Bronchial epithelial cell (primary cell): ENCODE data around the gene BCO1. TPM values are rescaled to one million over a fixed set of nuclear protein-coding genes. Genes with fewer than 3 reads are reported as not detected.

Experiments used
- DNase-seq: peaks from one replicate; pipeline ENCODE4 v3.0.0-alpha.2; 2010; ENCODE audit warnings: low read depth
- FAIRE-seq: peaks from 2 replicates; lab custom pipeline; 2011; peaks lifted over from hg19 to GRCh38; lab: Jason Lieb, UNC
- H3K27me3 ChIP-seq: 2 replicates; pipeline ENCODE4 v1.5.1; 2011; ENCODE audit warnings: low read length; ENCODE audit not compliant: control insufficient read depth, insufficient read depth
- H3K36me3 ChIP-seq: 2 replicates; pipeline ENCODE4 v1.5.1; 2011; ENCODE audit warnings: low read length; ENCODE audit not compliant: control insufficient read depth, insufficient read depth
- H3K4me3 ChIP-seq: 2 replicates; pipeline ENCODE4 v1.5.1; 2011; ENCODE audit warnings: mild to moderate bottlenecking, low read depth, low read length, control low read depth
- CTCF ChIP-seq: IDR thresholded peaks from 2 replicates; pipeline ENCODE4 v1.5.1; 2011; ENCODE audit warnings: mild to moderate bottlenecking, moderate library complexity, low read length, control low read depth, inconsistent platforms; ENCODE audit not compliant: insufficient read depth, severe bottlenecking
- total RNA-seq: library from RNA; depleted of rRNA; stranded (reverse); fragments of >200 nt; gene quantifications from 2 replicates; pipeline ENCODE4 v1.2.1, GENCODE V29; 2014

BCO1 gene
- total RNA-seq, 1 donor from 2014 or later, result not detected

DNA sequence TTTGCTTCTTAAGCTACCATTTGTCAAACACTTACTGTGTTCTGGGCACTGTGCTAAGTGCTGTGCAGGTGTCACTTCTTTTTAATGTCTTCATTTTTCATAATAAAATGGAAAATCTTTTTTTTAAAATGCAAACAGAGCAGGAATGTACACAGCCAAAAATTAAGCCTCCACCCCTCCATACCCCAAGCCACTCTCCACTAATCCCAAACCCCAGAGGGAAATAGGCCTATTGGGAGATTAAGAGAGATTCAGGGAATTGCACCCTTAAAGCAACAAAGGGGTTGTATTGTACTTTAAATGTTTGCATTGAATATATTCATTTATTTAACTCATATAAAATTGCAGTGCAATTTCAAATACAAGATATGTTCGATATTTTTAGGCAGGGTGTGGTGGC, 47.7 kb downstream of the BCO1 start:
- DNase-seq (no peak), FAIRE-seq (no peak)
- no peak for TF ChIP-seq CTCF
- no peaks in the 10 kb centered on the region for H3K36me3 ChIP-seq
- no peaks in the 10 kb centered on the region for H3K27me3 ChIP-seq
- no peak overlapping the region for H3K4me3 ChIP-seq

DNA sequence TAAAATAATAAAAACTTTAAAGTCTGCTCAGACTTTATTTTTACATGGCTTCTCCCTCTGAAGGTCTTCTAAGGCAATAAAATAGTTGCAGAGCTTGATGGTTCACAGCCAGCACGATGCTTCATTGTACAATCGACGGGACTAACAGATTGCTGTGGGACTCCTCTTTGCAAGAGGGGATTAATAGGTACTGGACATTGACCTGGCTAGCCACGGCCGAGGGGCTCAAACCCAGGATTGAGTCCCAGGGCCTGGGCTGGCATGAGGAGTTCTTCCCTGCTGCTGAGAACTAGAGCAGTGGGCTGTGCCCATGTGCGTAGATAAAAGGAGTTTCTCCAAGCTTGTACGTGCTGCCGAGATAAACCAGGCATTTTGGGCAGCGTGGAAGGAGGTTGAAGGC, 52.6 kb downstream of the BCO1 start:
- H3K36me3 ChIP-seq, result no peaks in the 10 kb centered on the region

DNA sequence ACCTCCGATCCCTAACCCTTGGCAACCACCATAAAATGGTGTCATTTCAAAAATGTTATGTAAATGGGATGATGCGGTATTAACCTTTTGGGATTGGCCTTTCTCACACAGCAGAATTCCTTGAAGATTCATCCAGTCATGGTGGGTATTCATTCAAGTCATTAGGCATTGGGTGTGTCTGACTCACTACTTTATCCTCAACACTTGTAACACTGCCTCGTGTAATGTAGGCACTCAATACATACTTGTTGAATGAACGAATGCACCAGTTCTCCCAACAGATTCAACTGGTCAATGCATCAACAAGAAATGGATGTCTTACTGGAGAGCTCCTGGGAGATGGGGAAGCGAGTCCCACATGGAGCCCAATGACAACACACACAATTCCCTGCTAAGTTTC, 54.4 kb downstream of the BCO1 start:
- Histone ChIP-seq H3K36me3 (no peaks in the 10 kb centered on the region), H3K27me3 (no peaks in the 10 kb centered on the region), H3K4me3 (no peak overlapping the region)
- TF ChIP-seq CTCF, result no peak
- DNase-seq (peak; percentile 56), FAIRE-seq (no peak)

More for the DNA sequence above, 52.6 kb downstream of the BCO1 start:
- DNase-seq (no peak), FAIRE-seq (no peak)
- Histone ChIP-seq H3K27me3 (no peaks in the 10 kb centered on the region), H3K4me3 (no peak overlapping the region)
- no peak for TF ChIP-seq CTCF

DNA sequence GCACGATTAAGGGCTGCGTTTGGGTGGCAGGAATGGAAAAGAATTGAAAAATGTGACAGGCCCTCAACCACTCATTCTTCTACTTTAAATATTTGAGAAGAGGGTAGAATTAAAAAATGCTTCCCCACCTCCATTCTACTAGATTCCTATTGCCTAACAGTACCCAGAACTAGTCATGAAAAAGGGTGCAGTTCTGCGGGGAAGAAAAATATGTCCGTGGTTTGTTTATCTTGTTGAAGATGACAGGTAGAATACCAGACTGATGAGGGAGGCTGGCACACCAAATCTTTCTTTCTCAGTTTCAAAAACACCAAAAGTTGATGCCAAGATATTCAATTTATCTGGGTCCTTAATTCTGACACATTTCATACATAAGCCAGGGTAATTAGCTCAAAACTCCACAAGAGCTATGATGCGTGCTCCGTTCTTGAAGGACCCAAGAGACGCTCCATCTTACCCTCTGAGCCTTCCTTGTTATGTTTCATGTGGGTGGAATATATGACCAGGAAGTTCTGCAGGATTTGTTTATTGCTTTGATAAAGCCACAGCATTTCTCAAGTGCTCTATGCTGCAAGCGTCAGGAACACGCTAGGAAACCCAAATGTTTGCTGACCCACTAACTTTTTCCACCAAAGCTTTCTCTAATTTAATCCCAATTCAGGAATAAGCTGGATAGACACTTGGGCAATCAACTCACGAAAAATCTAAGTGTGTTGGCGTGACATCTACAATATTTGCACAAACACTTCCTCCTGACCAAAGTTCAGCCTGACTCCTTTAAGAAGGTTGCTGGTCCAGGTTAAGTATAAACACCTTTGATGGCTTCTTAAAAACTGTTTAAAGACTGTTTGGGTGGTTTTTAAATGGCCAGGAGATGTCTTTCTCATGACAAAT, 55.7 kb downstream of the BCO1 start:
- H3K4me3 ChIP-seq, result no peak overlapping the region
- FAIRE-seq (no peak), DNase-seq (peak; percentile 76)
- TF ChIP-seq CTCF, result no peak
- H3K27me3 ChIP-seq, result no peaks in the 10 kb centered on the region
- no peaks in the 10 kb centered on the region for H3K36me3 ChIP-seq

GRCh38 chr16:81296631-81297030, 58.1 kb downstream of the BCO1 start:
- no peaks in the 10 kb centered on the region for H3K36me3 ChIP-seq
- H3K4me3 ChIP-seq, result no peak overlapping the region
- H3K27me3 ChIP-seq, result no peaks in the 10 kb centered on the region
- FAIRE-seq, result no peak
- DNase-seq, result no peak
- TF ChIP-seq CTCF, result no peak
